Karpas-422 (cell line): ENCODE data around the gene HTR3C. TPM values are rescaled to one million over a fixed set of nuclear protein-coding genes. Genes with fewer than 3 reads are reported as not detected.
"Not testable (repeated sequence)": the region's sequence is repeated elsewhere in the genome, so short reads cannot be mapped to it uniquely, and the experiment has no call there.

Experiments used
- DNase-seq: peaks from one replicate; pipeline ENCODE4 v3.0.0-alpha.2; 2015
- H2AFZ ChIP-seq: fragments of 200-600 bp; sonication (generic); 2 replicates; pipeline ENCODE4 v1.6.1; 2014; ENCODE audit warnings: antibody characterized with exemption, low read length, mixed read lengths
- H3K27ac ChIP-seq: fragments of 200-600 bp; sonication (generic); 2 replicates; pipeline ENCODE4 v1.5.1; 2014; ENCODE audit warnings: mild to moderate bottlenecking, low read length, moderate library complexity
- H3K27me3 ChIP-seq: fragments of 200-600 bp; sonication (generic); 2 replicates; pipeline ENCODE4 v1.6.1; 2014; ENCODE audit warnings: low read length, mixed read lengths
- H3K36me3 ChIP-seq: fragments of 200-600 bp; sonication (generic); 2 replicates; pipeline ENCODE4 v1.6.1; 2014; ENCODE audit warnings: low read length, mixed read lengths; ENCODE audit not compliant: insufficient read depth
- H3K4me1 ChIP-seq: fragments of 200-600 bp; sonication (generic); 2 replicates; pipeline ENCODE4 v1.6.1; 2014; ENCODE audit warnings: mild to moderate bottlenecking, low read length, mixed read lengths
- H3K4me2 ChIP-seq: fragments of 200-600 bp; sonication (generic); 2 replicates; pipeline ENCODE4 v1.6.1; 2014; ENCODE audit warnings: low read length, low read depth, mild to moderate bottlenecking; ENCODE audit not compliant: poor library complexity, severe bottlenecking
- H3K4me3 ChIP-seq: fragments of 200-600 bp; sonication (generic); 2 replicates; pipeline ENCODE4 v1.5.1; 2014; ENCODE audit warnings: mild to moderate bottlenecking, antibody characterized with exemption, low read length, mixed read lengths
- H3K79me2 ChIP-seq: fragments of 200-600 bp; sonication (generic); 2 replicates; pipeline ENCODE4 v1.6.1; 2014; ENCODE audit warnings: mild to moderate bottlenecking, low read length, mixed read lengths
- H3K9ac ChIP-seq: fragments of 200-600 bp; sonication (generic); 2 replicates; pipeline ENCODE4 v1.6.0; 2014; ENCODE audit warnings: low read length
- H3K9me2 ChIP-seq: fragments of 200-600 bp; sonication (generic), shearing (Covaris generic); replicated peaks from 2 replicates; pipeline ENCODE4 v1.6.0; 2014; ENCODE audit warnings: mild to moderate bottlenecking, low read length, moderate library complexity; ENCODE audit not compliant: insufficient read depth
- H3K9me3 ChIP-seq: fragments of 300-700, 200-600 bp; sonication (generic); 2 replicates; pipeline ENCODE4 v1.6.1; 2014; ENCODE audit warnings: low read length, mixed read lengths
- H4K20me1 ChIP-seq: fragments of 200-600 bp; sonication (generic); 2 replicates; pipeline ENCODE4 v1.6.1; 2014; ENCODE audit warnings: mild to moderate bottlenecking, antibody characterized with exemption, low read length, low read depth; ENCODE audit not compliant: insufficient read depth
- total RNA-seq: library from RNA; depleted of rRNA; stranded (reverse); fragments of >200 nt; shearing (Covaris generic); gene quantifications from 2 replicates; pipeline ENCODE4 v1.2.3, GENCODE V29; 2014; ENCODE audit warnings: low replicate concordance

The HTR3C gene
- total RNA-seq, 1 experiment from 2014 or later: not detected

GRCh38 chr3:184067573-184068055, 14.8 kb downstream of the HTR3C start:
- no peaks in the 10 kb centered on the region for H3K36me3 ChIP-seq
- H3K79me2 ChIP-seq: no peaks in the 10 kb centered on the region
- peaks cover 6% of the 10 kb centered on the region for H3K4me1 ChIP-seq
- DNase-seq: no peak
- no peak overlapping the region for H3K4me3 ChIP-seq
- no peak overlapping the region for H2AFZ ChIP-seq
- H3K4me2 ChIP-seq: no peak overlapping the region
- no peaks in the 10 kb centered on the region for H4K20me1 ChIP-seq
- H3K9ac ChIP-seq: no peak overlapping the region
- H3K9me3 ChIP-seq: peaks cover 7% of the 10 kb centered on the region
- H3K9me2 ChIP-seq: no peaks in the 10 kb centered on the region
- H3K27ac ChIP-seq: no peak overlapping the region
- no peaks in the 10 kb centered on the region for H3K27me3 ChIP-seq

- Histone ChIP-seq H3K27me3 (no peaks in the 10 kb centered on the region), H3K79me2 (no peaks in the 10 kb centered on the region), H3K4me1 (no peaks in the 10 kb centered on the region; the same call in 1 of the 2 replicates), H4K20me1 (no peaks in the 10 kb centered on the region), H2AFZ (no peak overlapping the region), H3K9me2 (no peaks in the 10 kb centered on the region), H3K9ac (no peak overlapping the region), H3K36me3 (no peaks in the 10 kb centered on the region), H3K4me2 (no peak overlapping the region), H3K9me3 (peaks cover 7% of the 10 kb centered on the region), H3K4me3 (no peak overlapping the region), H3K27ac (no peak overlapping the region)
- DNase-seq: no peak
Observed at GRCh38 chr3:184068344-184068743, 15.5 kb downstream of the HTR3C start.

- H3K36me3 ChIP-seq, H3K27me3 ChIP-seq, H3K27ac ChIP-seq, H3K9me2 ChIP-seq, H3K4me2 ChIP-seq, H2AFZ ChIP-seq, H3K9me3 ChIP-seq, DNase-seq, H3K79me2 ChIP-seq, H4K20me1 ChIP-seq, H3K4me1 ChIP-seq, H3K4me3 ChIP-seq, H3K9ac ChIP-seq: not testable (repeated sequence)
Observed at GRCh38 chr3:184071142-184071541, 18.3 kb downstream of the HTR3C start.

- Histone ChIP-seq H3K4me2 (no peak overlapping the region), H3K36me3 (no peaks in the 10 kb centered on the region), H3K4me3 (no peak overlapping the region)
Observed at GRCh38 chr3:184073621-184074020, 20.8 kb downstream of the HTR3C start.

GRCh38 chr3:184075901-184076300, 23.1 kb downstream of the HTR3C start:
- H3K27me3 ChIP-seq: no peaks in the 10 kb centered on the region
- H3K27ac ChIP-seq: no peak overlapping the region
- H3K9me3 ChIP-seq: peaks cover 3% of the 10 kb centered on the region
- no peaks in the 10 kb centered on the region for H3K36me3 ChIP-seq
- H3K9me2 ChIP-seq: no peaks in the 10 kb centered on the region
- no peak for DNase-seq
- no peaks in the 10 kb centered on the region for H4K20me1 ChIP-seq
- no peak overlapping the region for H3K4me2 ChIP-seq
- no peak overlapping the region for H3K9ac ChIP-seq
- H3K4me3 ChIP-seq: no peak overlapping the region
- no peaks in the 10 kb centered on the region for H3K79me2 ChIP-seq
- peaks cover 5% of the 10 kb centered on the region; the same call in 1 of the 2 replicates for H3K4me1 ChIP-seq
- no peak overlapping the region for H2AFZ ChIP-seq

More at GRCh38 chr3:184073621-184074020, 20.8 kb downstream of the HTR3C start:
- Histone ChIP-seq H3K27me3 (no peaks in the 10 kb centered on the region), H4K20me1 (no peaks in the 10 kb centered on the region), H3K79me2 (no peaks in the 10 kb centered on the region), H3K9ac (no peak overlapping the region), H3K4me1 (peaks cover 5% of the 10 kb centered on the region; the same call in 1 of the 2 replicates), H3K9me2 (no peaks in the 10 kb centered on the region), H3K9me3 (peaks cover 7% of the 10 kb centered on the region), H2AFZ (no peak overlapping the region), H3K27ac (no peak overlapping the region)
- DNase-seq: no peak

- no peaks in the 10 kb centered on the region for H3K9me3 ChIP-seq
- H3K36me3 ChIP-seq: no peaks in the 10 kb centered on the region
- no peaks in the 10 kb centered on the region for H4K20me1 ChIP-seq
- DNase-seq: no peak
- H3K9ac ChIP-seq: no peak overlapping the region
- no peaks in the 10 kb centered on the region for H3K27me3 ChIP-seq
- H3K4me3 ChIP-seq: no peak overlapping the region
- H3K9me2 ChIP-seq: no peaks in the 10 kb centered on the region
- H3K4me2 ChIP-seq: no peak overlapping the region
- H3K27ac ChIP-seq: no peak overlapping the region
- peak overlapping the region; percentile 42; the same call in 1 of the 2 replicates for H2AFZ ChIP-seq
- peaks cover 5% of the 10 kb centered on the region; the same call in 1 of the 2 replicates for H3K4me1 ChIP-seq
- H3K79me2 ChIP-seq: no peaks in the 10 kb centered on the region
Observed at GRCh38 chr3:184077881-184078280, 25.0 kb downstream of the HTR3C start.

GRCh38 chr3:184078851-184079250, 26.0 kb downstream of the HTR3C start:
- Histone ChIP-seq H3K27ac (no peak overlapping the region), H3K27me3 (no peaks in the 10 kb centered on the region), H3K9me3 (no peaks in the 10 kb centered on the region), H2AFZ (no peak overlapping the region), H3K36me3 (no peaks in the 10 kb centered on the region), H4K20me1 (no peaks in the 10 kb centered on the region), H3K4me1 (peaks cover 5% of the 10 kb centered on the region; the same call in 1 of the 2 replicates), H3K9ac (no peak overlapping the region), H3K79me2 (no peaks in the 10 kb centered on the region), H3K9me2 (no peaks in the 10 kb centered on the region), H3K4me2 (no peak overlapping the region), H3K4me3 (no peak overlapping the region)
- DNase-seq: no peak

- Histone ChIP-seq H3K4me3 (no peak overlapping the region), H3K27me3 (no peaks in the 10 kb centered on the region), H3K36me3 (no peaks in the 10 kb centered on the region), H3K9ac (no peak overlapping the region), H4K20me1 (no peaks in the 10 kb centered on the region), H3K27ac (no peak overlapping the region), H3K4me2 (no peak overlapping the region), H3K9me3 (no peaks in the 10 kb centered on the region), H3K9me2 (no peaks in the 10 kb centered on the region), H3K79me2 (no peaks in the 10 kb centered on the region), H3K4me1 (peaks cover 5% of the 10 kb centered on the region; the same call in 1 of the 2 replicates), H2AFZ (no peak overlapping the region)
- no peak for DNase-seq
Observed at GRCh38 chr3:184081116-184081830, 28.4 kb downstream of the HTR3C start.
